NCI-H510A treated with DMSO at 0.1 percent for 48 hours (cell line): Measurements from ENCODE around the gene ZNF775.
A peak's percentile ranks its signal among the peaks of the same experiment; 100 is the strongest.

Source experiments
- DNase-seq: peaks from one replicate; lab custom pipeline; 2025; lab: John Stamatoyannopoulos, UW

The ZNF775 gene

DNA sequence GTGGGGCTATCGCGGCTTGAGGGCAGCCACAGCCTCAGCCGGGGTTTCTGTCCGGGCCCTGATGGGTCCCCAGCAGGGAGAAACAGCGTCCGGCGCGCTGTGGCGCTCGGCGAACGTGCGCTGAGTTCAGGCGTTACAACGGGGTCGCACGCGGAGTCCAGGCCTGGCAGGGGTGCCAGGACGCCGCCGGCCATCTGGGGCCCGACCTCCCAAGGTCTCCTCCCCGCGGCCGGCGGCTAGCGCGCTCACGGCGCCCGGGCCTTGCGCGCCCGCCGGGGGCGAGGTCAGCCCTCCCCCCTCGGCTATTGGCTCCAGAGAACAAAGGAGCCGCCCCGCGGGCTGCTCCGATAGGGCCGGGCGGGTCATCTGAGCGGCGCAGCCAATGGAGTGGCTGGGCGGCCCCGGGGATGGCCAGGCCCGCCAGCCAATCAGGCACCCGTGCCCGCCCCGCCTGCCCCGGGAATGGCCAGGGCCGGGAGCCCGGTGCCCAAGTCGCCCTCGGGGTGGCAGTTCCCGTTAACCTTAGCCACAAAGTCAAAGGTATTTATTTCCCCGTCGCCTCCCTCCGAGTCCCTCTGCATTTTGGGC lies at the start of gene ZNF775:
ZNF775 (plus strand) TSS at position 478 of the 588 bp plus-strand sequence. CDS start 9,141 bp downstream, outside the sequence.
- DNase-seq, result peak; percentile 80

DNA sequence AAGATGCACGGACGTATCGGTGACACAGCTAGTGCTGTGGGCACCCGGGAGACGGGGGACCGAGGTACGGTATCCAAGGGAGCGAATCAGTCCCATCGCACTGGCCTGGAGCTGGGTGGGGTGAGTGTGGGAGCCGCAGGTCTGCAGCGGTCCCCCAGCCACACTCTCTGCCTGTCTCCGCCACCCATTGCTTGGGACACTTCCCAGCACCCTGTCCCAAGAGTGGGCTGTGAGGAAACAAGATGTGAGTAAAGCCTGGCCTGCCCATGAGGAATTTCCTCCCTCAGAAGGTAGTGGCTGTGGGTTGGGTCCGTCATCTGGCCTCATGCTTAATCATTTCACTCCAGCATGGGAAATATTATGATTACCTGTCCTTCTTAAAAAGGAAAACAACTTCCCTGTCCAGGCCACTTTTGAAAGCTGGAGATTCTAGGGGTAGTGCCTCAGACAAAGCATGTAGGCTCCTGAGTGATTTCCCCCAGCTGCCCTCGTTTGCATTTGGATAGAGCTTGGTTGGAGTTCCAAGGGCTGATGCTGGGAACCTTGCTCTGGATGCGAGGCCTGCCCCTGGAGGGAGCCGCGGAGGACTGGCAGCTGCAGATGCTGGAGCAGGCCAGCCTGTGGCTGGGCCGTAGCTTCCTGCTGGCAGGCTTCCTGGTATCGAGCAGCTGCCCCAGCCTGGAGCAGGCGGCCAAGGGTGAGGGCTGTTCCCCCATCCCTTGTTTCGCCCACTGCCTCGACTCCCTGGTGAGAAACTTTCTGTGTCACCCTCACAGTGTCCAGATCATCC lies 49.6 kb upstream of the ZNF775 start:
- no peak for DNase-seq

DNA sequence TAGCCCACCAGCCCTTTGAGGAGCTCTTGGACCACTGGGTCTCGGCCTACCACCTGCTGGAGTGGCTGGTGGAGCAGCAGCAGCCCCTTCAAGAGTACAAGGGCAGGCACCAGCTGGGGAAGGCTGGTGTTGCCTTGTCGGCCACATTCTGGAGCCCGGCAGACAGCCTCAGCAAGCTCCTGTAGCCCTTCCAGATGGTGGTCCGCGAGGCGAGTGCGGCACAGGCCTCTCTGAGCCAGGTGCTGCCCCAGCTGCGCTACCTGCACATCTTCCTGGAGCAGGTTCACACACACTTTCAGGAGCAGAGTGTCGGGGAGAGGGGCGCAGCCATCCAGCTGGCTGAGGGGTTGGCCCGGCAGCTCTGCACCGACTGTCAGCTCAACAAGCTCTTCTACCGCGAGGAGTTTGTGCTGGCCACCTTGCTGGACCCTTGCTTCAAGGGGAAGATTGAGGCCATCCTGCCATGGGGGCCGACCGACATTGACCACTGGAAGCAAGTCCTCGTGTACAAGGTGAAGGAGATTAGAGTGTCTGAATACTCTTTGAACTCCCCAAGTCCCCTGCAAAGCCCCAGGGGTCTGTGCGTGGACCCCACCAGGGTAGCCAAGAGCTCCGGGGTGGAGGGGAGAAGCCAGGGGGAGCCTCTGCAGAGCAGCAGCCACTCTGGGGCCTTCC lies 48.8 kb upstream of the ZNF775 start:
- DNase-seq, result no peak

DNA sequence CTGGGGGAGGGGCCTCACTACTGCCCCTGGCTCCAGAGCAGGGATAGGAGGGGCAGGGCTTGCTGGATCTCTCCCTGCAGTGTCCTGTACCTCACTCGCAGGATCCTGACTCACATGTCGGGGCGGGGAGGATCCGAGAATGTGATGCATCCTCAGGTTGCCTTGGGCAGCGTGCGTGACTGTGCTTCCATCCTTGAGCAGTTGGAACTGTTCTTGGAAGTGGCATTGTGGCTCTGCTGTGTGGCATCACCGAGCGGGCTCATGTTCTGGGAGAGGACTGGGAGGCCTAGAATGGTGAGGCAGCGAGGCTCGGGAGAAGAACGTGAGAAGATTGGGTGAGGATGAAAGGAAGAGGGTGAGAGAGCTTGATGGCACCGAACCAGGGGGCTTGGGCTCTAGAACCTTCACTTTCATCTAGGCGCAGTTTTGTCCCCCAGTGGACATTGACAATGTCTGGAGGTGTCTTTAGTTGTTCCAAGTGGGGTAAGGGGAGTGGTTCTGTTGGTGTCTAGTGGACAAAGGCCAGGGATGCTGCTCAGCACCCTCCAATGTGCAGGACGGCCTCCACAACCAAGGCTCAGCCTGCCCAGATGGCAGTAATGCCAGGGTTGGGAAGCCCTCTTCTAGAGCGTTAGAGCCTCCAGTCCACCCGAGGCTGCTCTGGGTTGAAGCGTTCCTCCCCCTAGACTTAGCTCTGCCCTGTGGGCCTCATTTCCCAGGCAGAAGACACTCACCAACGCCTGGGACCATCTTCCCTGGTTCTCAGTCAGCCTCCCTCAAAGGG lies 46.1 kb upstream of the ZNF775 start:
- no peak for DNase-seq

DNA sequence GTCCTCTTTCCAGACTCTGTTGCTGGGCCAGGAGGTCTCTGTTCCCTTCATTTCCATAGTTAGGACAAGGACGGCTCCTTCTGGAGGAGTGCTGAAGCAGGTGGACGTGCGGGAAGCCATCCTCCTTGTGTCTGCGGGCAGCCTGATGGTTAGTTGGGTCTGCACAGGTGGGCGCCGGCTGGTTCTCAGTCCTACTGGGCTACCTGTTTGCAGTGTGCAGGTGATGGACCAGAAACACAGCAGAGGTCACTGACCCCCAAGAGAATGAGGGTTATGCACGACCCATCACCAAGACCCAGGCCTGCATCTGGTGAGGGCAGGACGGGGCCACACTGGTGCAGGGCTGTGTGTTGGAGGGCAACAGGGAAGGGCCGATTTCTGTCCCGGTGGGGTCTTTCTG lies 45.5 kb upstream of the ZNF775 start:
- DNase-seq, result no peak

DNA sequence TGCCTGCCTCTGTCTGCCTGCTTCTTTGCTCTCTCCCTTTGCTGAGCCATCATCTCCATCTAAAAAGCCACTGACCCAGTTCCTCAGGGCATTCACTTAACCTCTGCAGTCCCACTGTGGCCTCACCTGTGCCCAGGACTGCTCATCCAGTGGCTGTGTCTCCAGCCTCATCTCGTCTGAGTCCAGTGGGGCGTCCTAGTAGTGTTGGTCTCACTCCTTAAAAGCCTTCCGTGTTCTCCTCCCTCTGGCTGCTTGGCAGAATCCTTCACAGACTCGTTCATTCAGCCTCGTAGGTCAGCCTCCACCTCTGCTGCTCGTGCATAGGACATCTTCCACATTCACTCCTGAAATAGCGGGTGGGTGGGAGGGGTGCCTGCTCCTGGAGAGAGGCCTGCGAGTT lies 45.0 kb upstream of the ZNF775 start:
- DNase-seq, result no peak

DNA sequence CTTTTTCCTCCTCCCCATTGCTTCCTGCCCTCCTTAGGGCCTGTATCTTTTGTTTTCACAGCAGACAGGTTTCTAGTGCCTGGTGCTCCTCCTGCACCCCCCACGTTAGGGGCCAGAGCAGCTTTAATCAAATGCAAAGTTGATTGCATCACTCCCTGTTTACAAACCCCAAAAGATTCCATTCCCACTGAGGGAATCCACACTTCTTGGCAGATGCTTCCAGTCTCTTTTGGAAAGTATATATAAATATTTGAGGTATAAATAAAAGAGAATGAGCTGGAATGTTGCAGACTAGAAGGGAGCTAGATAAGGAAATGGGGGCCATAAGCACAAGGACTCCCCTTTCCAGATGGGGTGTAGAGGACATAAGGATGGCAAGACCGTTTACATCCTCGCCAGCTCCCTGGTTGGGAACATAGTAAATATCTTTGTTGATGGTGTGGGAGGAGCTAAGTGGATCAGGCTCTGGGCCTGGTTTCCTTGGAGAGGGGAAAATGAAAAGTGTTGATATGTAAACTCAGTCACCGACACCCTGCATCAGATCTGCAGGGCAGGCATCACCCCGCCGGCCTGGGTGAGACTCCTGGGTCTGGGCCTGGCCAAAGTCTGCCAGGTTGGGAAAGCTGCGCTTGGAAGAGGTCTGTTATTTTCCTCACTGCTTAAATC lies 43.9 kb upstream of the ZNF775 start:
- no peak for DNase-seq

DNA sequence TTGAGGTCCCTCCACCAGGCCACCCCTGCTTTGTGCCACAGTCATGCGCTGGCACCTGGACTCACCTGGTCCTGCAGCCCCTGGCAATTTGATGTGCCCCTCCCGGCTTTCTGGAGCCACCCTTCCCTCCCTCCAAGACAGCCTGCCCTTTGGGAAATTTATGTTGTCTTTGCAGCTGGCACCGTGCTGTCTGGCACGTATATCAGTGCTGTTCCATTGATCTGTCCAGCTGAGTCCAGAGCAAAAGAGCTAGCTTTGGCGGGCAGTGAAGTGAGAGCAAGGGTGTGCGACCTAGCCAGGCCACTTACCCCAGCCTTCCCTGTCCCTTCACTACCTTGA lies 43.4 kb upstream of the ZNF775 start:
- DNase-seq, result no peak

DNA sequence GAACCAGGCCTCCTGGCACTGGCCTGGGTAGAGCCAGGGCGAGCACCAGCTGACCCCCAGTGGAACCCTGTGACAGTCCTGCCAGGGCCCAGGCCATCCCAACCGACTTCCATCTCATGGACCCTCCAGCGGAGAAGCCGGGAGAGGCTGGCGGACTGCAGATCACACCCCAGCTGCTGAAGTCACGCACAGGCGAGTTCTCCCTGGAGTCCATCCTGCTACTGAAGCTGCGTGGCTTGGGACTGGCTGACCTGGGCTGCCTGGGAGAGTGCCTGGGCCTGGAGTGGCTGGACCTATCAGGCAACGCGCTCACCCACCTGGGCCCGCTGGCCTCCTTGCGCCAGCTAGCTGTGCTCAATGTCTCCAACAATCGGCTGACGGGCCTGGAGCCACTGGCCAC lies 42.4 kb upstream of the ZNF775 start:
- DNase-seq, result no peak

DNA sequence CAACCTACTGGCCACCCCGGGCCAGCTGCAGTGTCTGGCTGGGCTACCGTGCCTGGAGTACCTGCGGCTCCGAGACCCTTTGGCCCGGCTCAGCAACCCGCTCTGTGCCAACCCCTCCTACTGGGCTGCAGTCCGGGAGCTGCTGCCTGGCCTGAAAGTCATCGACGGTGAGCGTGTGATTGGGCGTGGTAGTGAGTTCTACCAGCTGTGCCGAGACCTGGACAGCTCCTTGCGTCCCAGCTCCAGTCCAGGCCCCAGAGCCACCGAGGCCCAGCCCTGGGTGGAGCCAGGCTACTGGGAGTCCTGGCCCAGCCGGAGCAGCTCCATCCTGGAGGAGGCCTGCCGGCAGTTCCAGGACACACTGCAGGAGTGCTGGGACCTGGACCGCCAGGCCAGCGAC lies 42.0 kb upstream of the ZNF775 start:
- no peak for DNase-seq

DNA sequence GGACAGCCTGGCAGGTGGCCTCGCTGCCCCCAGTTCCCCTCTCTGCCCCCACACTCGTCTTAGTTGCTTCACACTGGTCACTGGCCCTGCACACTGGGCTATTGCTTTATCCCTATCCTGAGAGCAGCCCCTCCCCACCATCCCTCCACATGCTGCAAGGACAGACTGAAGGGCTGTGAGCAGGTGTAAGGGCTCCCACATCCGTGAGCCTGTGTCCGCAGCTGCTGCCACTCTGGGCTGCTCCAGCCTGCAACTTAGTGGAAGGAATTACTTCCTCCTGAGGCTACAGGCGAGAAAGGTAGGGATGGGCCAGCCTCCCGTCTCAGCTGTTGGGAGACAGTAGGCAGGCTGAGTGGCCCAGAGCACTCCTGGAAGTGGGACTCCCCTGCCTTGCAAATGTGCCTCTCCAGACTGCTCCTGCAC lies 41.5 kb upstream of the ZNF775 start:
- no peak for DNase-seq

DNA sequence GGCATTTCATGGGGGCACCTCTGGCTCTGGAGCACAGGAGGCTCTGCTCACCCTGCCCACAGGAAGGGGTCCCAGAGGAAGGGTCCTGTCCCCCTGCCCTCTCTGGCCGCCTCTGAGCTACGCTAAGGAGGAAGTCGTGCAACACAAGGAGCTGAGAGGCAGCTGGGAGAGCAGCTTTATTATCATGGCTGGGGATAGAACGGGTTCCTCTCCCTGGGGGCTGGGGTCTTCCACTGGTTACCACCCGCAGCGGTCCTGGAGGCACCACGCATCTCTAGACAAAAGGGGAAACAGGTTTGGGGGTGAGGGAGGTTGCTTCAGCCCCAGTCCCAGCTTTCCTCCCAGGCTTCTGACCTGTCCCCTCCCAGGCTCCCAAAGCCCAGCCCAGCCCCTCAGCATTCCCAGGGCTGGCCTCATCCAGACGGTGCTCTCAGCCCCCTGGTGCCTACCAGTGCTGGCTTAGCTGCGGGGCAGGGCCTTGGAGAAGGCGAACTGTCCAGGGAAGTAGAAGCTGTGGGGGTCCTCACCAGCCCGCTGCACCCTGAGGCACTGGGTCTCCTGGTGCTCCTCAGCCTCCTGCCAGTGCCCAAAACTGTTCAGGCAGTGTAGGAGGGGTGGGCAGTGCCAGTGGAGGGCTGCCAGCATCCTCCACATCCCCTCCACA lies 40.8 kb upstream of the ZNF775 start:
- DNase-seq, result no peak

DNA sequence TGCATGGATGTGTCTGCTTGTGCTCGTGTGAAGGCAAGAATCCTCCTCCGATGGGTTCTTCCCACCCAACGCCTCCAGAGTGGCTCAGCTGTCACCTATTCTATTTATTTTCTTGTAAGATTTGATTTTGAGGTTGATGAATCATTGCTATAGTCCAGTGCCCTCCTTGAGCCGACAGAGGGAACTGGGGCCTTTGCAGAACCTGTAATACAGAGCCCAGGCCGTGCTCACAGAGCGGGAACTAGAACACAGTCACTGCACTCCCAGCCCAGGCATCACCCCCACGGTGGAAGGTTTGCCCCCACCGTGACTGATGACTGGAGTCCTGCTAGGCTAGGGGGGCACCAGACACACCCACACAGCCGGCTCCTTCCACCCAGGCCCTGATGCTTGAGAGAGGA lies 39.7 kb upstream of the ZNF775 start:
- DNase-seq, result no peak

DNA sequence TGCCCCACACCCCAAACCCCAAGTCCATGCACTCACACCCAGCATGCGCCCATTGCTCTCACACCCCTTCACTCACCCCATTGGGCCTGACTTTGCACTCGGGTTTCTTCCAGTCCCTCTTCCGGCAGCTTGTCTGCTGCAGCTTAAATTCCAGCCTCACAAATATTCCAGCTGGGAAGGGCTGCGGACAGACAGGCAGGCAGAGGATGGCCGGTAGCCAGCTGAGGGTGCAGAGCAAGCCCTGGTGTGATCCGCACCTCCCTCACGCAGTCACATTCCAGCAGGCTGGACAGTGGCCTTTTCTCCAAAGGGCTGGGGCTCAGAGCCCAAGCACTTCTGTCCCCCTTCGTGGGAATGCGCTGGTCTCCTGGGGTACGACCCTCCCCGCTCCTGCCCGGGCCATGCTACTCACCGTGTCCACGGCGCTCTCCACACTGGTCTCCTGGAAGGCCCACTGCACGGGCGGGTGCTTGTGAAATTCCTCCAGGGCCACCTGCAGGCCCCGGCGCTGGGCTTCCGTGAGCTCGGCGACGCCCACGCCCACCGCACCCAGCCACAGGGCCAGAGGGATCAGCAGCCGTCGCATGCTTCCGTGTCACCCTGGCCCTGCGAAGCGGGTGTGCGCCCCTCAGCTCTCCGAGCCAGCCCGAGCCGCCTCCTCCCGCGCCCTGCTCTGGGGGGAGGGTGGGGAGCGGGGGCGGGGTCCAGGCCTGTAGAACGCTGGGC lies 38.9 kb upstream of the ZNF775 start:
- no peak for DNase-seq

DNA sequence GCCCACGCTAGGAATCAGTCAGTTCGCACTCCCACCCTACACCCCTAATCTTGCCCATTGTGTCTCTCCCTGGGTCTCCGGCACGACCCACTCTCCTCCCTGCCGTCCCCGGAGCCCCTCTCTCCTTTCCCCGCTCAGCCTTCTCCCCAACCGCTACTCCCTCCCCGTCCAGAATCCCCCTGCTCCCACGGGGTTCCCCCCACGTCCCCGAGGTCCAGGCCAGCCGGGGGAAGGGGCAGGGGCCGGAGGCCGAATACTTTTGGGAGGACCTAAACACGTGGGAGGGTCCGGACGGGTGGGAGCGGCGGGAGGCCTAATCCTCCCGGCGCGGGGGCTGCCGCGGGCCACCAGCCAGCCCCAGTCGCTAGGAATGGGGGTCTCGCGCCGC lies 38.3 kb upstream of the ZNF775 start:
- DNase-seq, result no peak

DNA sequence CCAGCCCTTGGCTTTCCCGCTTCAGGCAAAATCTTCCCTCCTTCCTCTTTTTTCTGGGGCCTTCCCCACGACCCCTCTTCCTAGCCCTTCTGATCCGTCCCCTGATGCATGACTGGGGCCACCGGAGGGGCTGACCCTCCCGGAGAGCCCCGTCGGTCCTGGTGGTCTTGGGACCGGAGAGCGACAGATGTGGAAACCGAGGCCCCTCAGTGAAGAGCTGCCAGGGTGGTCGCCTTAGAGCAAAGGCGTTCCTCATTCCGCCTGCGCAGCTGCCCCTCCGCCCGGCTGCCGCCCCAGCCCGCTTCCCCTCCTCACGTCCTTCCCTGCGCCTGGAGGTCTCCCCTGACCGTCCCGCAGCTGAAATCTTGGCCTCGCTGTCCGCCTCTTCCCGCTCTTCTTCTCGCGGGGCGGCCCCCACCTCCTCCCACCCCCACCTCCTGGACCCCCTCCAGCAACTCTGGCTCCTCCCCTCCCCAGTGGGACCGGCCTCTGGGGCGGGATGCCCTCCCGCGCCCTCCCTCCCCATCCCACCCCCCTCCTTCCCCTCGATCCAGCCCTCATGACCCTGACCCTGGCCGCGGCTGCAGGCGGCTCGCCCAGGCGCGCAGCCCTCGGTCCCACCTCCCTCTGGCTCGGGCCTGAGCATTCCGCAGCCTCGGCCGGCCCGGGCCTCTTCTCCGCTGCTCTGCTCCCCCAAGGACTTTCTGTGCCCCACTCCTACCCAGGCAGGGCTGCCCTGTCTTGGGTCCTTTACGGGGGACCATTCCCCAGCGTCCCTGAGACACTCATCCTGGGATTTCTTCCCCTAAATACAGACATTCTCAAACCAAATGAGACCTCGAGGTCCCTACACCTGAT lies 37.6 kb upstream of the ZNF775 start, which contains the start of gene RARRES2:
RARRES2 (minus strand) TSS at position 367 of the 858 bp plus-strand sequence. CDS start 1,020 bp downstream, outside the sequence.
- no peak for DNase-seq

DNA sequence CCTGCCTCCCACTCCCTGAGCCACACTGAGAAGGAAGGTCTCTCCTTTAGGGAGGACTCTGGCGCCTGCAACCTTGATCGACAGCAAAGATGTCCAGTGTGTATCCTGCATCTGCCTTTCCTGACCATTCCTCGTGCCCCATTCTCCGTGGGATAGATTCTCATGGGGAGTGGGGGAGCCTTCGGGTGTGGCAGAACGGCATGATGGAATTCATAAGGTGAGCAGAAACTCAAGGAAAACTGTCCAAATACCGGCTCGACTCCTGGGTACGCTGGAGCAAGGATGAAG lies 37.1 kb upstream of the ZNF775 start:
- DNase-seq, result no peak

DNA sequence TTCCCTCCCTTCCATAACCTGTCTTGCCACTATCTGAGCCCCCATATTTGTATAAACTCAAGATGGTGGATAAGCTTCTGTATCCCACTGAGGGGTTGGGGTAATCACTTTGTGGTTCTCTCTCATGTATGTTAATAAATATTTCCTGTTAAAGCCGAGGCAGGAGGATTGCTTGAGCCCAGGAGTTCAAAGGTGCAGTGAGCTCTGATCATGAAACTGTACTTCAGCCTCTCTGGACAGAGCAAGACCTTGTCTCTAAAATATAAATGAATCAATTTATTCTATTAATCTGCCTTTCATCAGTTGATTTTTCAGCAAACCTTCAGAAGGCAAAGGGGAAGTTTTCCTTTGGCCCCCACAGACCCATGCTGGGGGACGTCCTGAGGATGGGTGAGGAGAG lies 35.9 kb upstream of the ZNF775 start:
- DNase-seq, result no peak

DNA sequence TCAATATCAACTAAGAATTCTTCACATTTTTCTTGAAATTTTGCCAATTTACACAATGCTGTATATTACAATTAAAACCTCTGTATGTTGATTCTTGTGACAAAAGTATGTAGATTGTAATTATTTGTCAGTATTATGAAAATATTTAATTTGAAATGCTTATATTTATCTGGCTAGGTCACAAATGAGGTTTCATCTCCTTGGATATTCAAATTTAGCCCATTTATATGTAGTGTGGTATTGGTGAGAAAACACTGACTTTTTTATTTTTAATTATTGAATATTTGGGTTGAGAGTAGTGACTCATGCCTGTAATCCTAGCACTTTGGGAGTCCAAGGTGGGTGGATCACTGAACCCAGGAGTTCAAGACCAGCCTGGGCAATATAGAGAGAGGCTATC lies 34.8 kb upstream of the ZNF775 start:
- no peak for DNase-seq

DNA sequence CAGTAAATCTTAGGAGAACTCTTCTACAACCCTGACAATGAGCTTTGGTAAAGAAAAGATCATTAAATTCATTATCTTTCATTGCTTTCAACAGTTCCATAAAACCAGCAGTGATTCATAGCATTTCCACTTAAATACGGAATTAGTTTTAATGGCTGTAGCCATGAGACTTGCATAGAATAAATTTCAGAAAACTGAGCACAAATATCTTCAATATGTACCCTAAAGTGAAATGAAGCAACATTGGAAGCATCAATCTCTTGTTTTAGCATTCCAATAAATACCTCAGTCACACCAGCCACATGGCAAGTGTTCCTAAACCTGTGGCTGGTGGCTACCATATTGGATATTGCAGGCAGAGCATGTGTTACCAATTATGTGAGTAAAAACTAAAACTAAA lies 34.1 kb upstream of the ZNF775 start:
- no peak for DNase-seq
